Heart left ventricle (tissue), 16 donors: Measurements from ENCODE around the gene PHOX2B. TPM values are rescaled to one million over a fixed set of nuclear protein-coding genes. Genes with fewer than 3 reads are reported as not detected.

Source experiments
- ATAC-seq, 4 donors: fragments of 200-7000 bp; cut with Tn5 transposase; one replicate each; pipeline ENCODE4 v1.9.1; 2020 to 2022; ENCODE audit warnings: moderate library complexity in 4 of 4, mild to moderate bottlenecking in 3 of 4, moderate number of reproducible peaks in 1 of 4
- DNase-seq, 5 donors: peaks; one replicate each; pipeline ENCODE4 v3.0.0-alpha.2; 2020
- H3K27ac ChIP-seq, 12 donors: fragments of 200-600 bp; sonication (generic) in 4 of 12; one replicate each; pipeline versions ENCODE4 v1.5.0 to v1.8.0; 2016 to 2022; ENCODE audit warnings: mild to moderate bottlenecking in 2 of 12
- H3K27me3 ChIP-seq, 9 donors: fragments of 200-600 bp; sonication (generic) in 2 of 9; one replicate each; pipeline versions ENCODE4 v1.5.1 to v1.8.0; 2016 to 2022; ENCODE audit warnings: mild to moderate bottlenecking in 3 of 9
- H3K36me3 ChIP-seq, 9 donors: fragments of 200-600 bp; sonication (generic) in 2 of 9; one replicate each; pipeline versions ENCODE4 v1.5.0 to v1.8.0; 2018 to 2022; ENCODE audit warnings: mild to moderate bottlenecking in 2 of 9
- H3K4me1 ChIP-seq, 12 donors: fragments of 200-600 bp; sonication (generic) in 4 of 12; one replicate each; pipeline versions ENCODE4 v1.5.0 to v1.8.0; 2016 to 2022; ENCODE audit warnings: mild to moderate bottlenecking in 3 of 12
- H3K4me3 ChIP-seq, 12 donors: fragments of 200-600 bp; sonication (generic) in 4 of 12; one replicate each; pipeline versions ENCODE4 v1.5.0 to v1.8.0; 2017 to 2022; ENCODE audit warnings: mild to moderate bottlenecking in 9 of 12, moderate library complexity in 4 of 12
- H3K9me3 ChIP-seq, 12 donors: fragments of 200-600 bp; sonication (generic) in 4 of 12; one replicate each; pipeline versions ENCODE4 v1.5.0 to v1.8.0; 2016 to 2022; ENCODE audit warnings: mild to moderate bottlenecking in 1 of 12
- CTCF ChIP-seq, 12 donors: fragments of 200-600 bp; sonication (generic) in 4 of 12; IDR thresholded peaks; one replicate each; pipeline versions ENCODE4 v1.5.0 to v1.8.0; 2018 to 2022; ENCODE audit warnings: antibody characterized with exemption in 12 of 12, mild to moderate bottlenecking in 5 of 12
- POLR2A ChIP-seq, 2 donors: fragments of 450-650 bp; IDR thresholded peaks; one replicate each; pipeline ENCODE4 v1.6.1; 2017; ENCODE audit warnings: antibody characterized with exemption in 2 of 2, mild to moderate bottlenecking in 2 of 2, moderate library complexity in 2 of 2
- WGBS, 4 donors: extraction: QIAGEN DNeasy Blood & Tissue Kit in 2 of 4; methylation state at CpG; one replicate each; pipeline versions ENCODE4 v1.1.5 to v1.1.7; 2013 to 2018; 5-methylcytosine and 5-hydroxymethylcytosine counted together
- intact Hi-C, 10 donors: fragments of 100-400 bp; cut with DNase I; formaldehyde crosslinking; loops; one replicate each; pipeline versions ENCODE4 v1.11.1 to v1.14.2; 2022
- polyA plus RNA-seq, 2 donors: library from polyadenylated mRNA; stranded (reverse); fragments of 200-250 nt; gene quantifications; one replicate each; pipeline ENCODE4 v1.2.3, GENCODE V29; 2013
- total RNA-seq, 9 donors: library from RNA; depleted of rRNA in 2 of 9; stranded (reverse); fragments of >200 nt in 2 of 9; fragmentation: NEBNext Ultra II Directional in 3 of 9; extraction: Animal tissue kit (Norgen Biotek cat#: 25700) in 3 of 9; gene quantifications; one replicate each; pipeline versions ENCODE4 v1.1.0 to v1.2.4, GENCODE V29; 2016 to 2023
- donor health status: ischemic (EF 13 %, LVEDD 7.1; RV severe dilation, severe dysfunction).
- donor health status: healthy with polysubstance abuse.
- donor health status: DM: no; HTN: yes; CAD: no.
- donor health status: DM: no; HTN: no; CAD: no.
- donor health status: ischemic (EF 25% LVEDD 6.9; RV normal size, moderate dysfunction).
- donor health status: ischemic (EF 25% LVEDD 5.7; RV mildly dilated, moderate dysfunction).
- donor health status: healthy.
- donor health status: DM: yes; HTN: yes; CAD: no.
- donor health status: ischemic (EF 35%, LVEDD 5.7; RV mildly dilated, moderate dysfunction).
- donor health status: nonischemic (EF 11% LVEDD 7.7; RV severe dilation, severe dysfunction).
- donor health status: DM: yes; HTN: yes; CAD: no.
- donor health status: PGD.
- donor health status: ischemic (EF 29% LVEDD 5.4; RV normal size, mild dysfunction).
- donor health status: nonischemic (EF 23%, LVEDD 6.1; RV moderate dilation, normal function).

The PHOX2B gene
- total and polyA plus RNA-seq, 11 donors: not detected

GRCh38 chr4:41758884-41759283 is 10.4 kb upstream of the PHOX2B start:
- no peak overlapping the region for H3K4me3 ChIP-seq
- H3K27me3 ChIP-seq: peaks cover 8 to 95% (median 31%) of the 10 kb centered on the region in 9 donors
- no peak overlapping the region for H3K27ac ChIP-seq
- H3K9me3 ChIP-seq: no peaks in the 10 kb centered on the region
- no peak for DNase-seq
- no peak for ATAC-seq
- TF ChIP-seq CTCF (IDR thresholded peaks at IDR 0.05) (no peak), POLR2A (IDR thresholded peaks at IDR 0.05) (no peak)
- intact Hi-C loops: no loop called here
- no peaks in the 10 kb centered on the region for H3K4me1 ChIP-seq
- H3K36me3 ChIP-seq: no peaks in the 10 kb centered on the region

GRCh38 chr4:41757521-41758156 is 9.1 kb upstream of the PHOX2B start:
- DNase-seq: no peak
- Histone ChIP-seq H3K27ac (no peak overlapping the region), H3K4me3 (no peak overlapping the region), H3K27me3 (peaks cover 8 to 96% (median 44%) of the 10 kb centered on the region in 9 donors), H3K4me1 (no peaks in the 10 kb centered on the region), H3K36me3 (no peaks in the 10 kb centered on the region), H3K9me3 (no peaks in the 10 kb centered on the region)
- intact Hi-C loops: no loop called here
- no peak for TF ChIP-seq POLR2A (IDR thresholded peaks at IDR 0.05)
- TF ChIP-seq CTCF (IDR thresholded peaks at IDR 0.05): no peak
- 20 to 23% (median 22%) methylated on average over 3 of the region's 3 CpGs for WGBS, 4 donors
- no peak for ATAC-seq

GRCh38 chr4:41753942-41754341 is 5.4 kb upstream of the PHOX2B start:
- H3K4me1 ChIP-seq: peaks cover 0 to 10% (median 0%) of the 10 kb centered on the region in 12 donors
- H3K36me3 ChIP-seq: no peaks in the 10 kb centered on the region
- peaks cover 26 to 97% (median 77%) of the 10 kb centered on the region in 9 donors for H3K27me3 ChIP-seq
- H3K4me3 ChIP-seq: no peak overlapping the region
- ATAC-seq (no peak), DNase-seq (no peak)
- H3K27ac ChIP-seq: no peak overlapping the region
- no peaks in the 10 kb centered on the region for H3K9me3 ChIP-seq
- TF ChIP-seq CTCF (IDR thresholded peaks at IDR 0.05) (no peak), POLR2A (IDR thresholded peaks at IDR 0.05) (no peak)
- intact Hi-C loops: no loop called here

- peaks cover 42 to 98% (median 84%) of the 10 kb centered on the region in 9 donors for H3K27me3 ChIP-seq
Measured at GRCh38 chr4:41752081-41752836, 3.7 kb upstream of the PHOX2B start.

More at GRCh38 chr4:41752081-41752836, 3.7 kb upstream of the PHOX2B start:
- no peak overlapping the region for H3K4me3 ChIP-seq
- H3K36me3 ChIP-seq: no peaks in the 10 kb centered on the region
- intact Hi-C loops: no loop called here
- ATAC-seq: no peak
- no peak for DNase-seq
- no peak overlapping the region for H3K27ac ChIP-seq
- no peaks in the 10 kb centered on the region for H3K9me3 ChIP-seq
- H3K4me1 ChIP-seq: peaks cover 0 to 14% (median 0%) of the 10 kb centered on the region in 12 donors
- 8 to 18% (median 15%) methylated on average over 10 of the region's 10 CpGs for WGBS, 4 donors
- no peak for TF ChIP-seq POLR2A (IDR thresholded peaks at IDR 0.05)
- TF ChIP-seq CTCF (IDR thresholded peaks at IDR 0.05): no peak
